ENCODE data around the gene NPAS3.

The NPAS3 gene

GRCh38 chr14:33331176-33331949 lies 392.7 kb downstream of the NPAS3 start:
- no peak for TF ChIP-seq SPI1 (IDR thresholded peaks at IDR 0.05; ENCODE audit: low read depth, low read length)
- no peak for TF ChIP-seq POLR2AphosphoS5 (IDR thresholded peaks at IDR 0.05; ENCODE audit: low read depth, low read length)
- no peak for TF ChIP-seq TAF1 (IDR thresholded peaks at IDR 0.05; ENCODE audit: low read depth, low read length)
- TF ChIP-seq POLR2A (IDR thresholded peaks at IDR 0.05; ENCODE audit: low read depth, low read length): no peak
- no peak for TF ChIP-seq PAX5 (IDR thresholded peaks at IDR 0.05; ENCODE audit: insufficient read depth, low read length, severe bottlenecking)
- TF ChIP-seq POU2F2 (IDR thresholded peaks at IDR 0.05; ENCODE audit: low read depth, low read length): no peak
- DNase-seq (ENCODE audit: insufficient read length, low spot score): no peak
- no peak for FAIRE-seq

GRCh38 chr14:33332497-33332896 lies 393.8 kb downstream of the NPAS3 start:
- no peak for DNase-seq (ENCODE audit: insufficient read length, low spot score)
- no peak for TF ChIP-seq POLR2A (IDR thresholded peaks at IDR 0.05; ENCODE audit: low read depth, low read length)
- TF ChIP-seq PAX5 (IDR thresholded peaks at IDR 0.05; ENCODE audit: insufficient read depth, low read length, severe bottlenecking): no peak
- no peak for TF ChIP-seq POU2F2 (IDR thresholded peaks at IDR 0.05; ENCODE audit: low read depth, low read length)
- no peak for FAIRE-seq

GRCh38 chr14:33335366-33335765 lies 396.7 kb downstream of the NPAS3 start:
- TF ChIP-seq PAX5 (IDR thresholded peaks at IDR 0.05; ENCODE audit: insufficient read depth, low read length, severe bottlenecking) (no peak), POU2F2 (IDR thresholded peaks at IDR 0.05; ENCODE audit: low read depth, low read length) (no peak), POLR2AphosphoS5 (IDR thresholded peaks at IDR 0.05; ENCODE audit: low read depth, low read length) (no peak)
- FAIRE-seq (no peak), DNase-seq (ENCODE audit: insufficient read length, low spot score) (no peak)

GRCh38 chr14:33342299-33342974 lies 403.8 kb downstream of the NPAS3 start:
- no peak for FAIRE-seq
- TF ChIP-seq POLR2AphosphoS5 (IDR thresholded peaks at IDR 0.05; ENCODE audit: low read depth, low read length): no peak
- TF ChIP-seq PAX5 (IDR thresholded peaks at IDR 0.05; ENCODE audit: insufficient read depth, low read length, severe bottlenecking): no peak
- no peak for TF ChIP-seq SPI1 (IDR thresholded peaks at IDR 0.05; ENCODE audit: low read depth, low read length)
- no peak for TF ChIP-seq POLR2A (IDR thresholded peaks at IDR 0.05; ENCODE audit: low read depth, low read length)
- no peak for TF ChIP-seq POU2F2 (IDR thresholded peaks at IDR 0.05; ENCODE audit: low read depth, low read length)
- TF ChIP-seq TAF1 (IDR thresholded peaks at IDR 0.05; ENCODE audit: low read depth, low read length): no peak
- no peak for DNase-seq (ENCODE audit: insufficient read length, low spot score)

GRCh38 chr14:33343016-33343415 lies 404.3 kb downstream of the NPAS3 start:
- FAIRE-seq: no peak
- TF ChIP-seq TAF1 (IDR thresholded peaks at IDR 0.05; ENCODE audit: low read depth, low read length) (no peak), POLR2A (IDR thresholded peaks at IDR 0.05; ENCODE audit: low read depth, low read length) (no peak), POLR2AphosphoS5 (IDR thresholded peaks at IDR 0.05; ENCODE audit: low read depth, low read length) (no peak), POU2F2 (IDR thresholded peaks at IDR 0.05; ENCODE audit: low read depth, low read length) (no peak), SPI1 (IDR thresholded peaks at IDR 0.05; ENCODE audit: low read depth, low read length) (no peak), PAX5 (IDR thresholded peaks at IDR 0.05; ENCODE audit: insufficient read depth, low read length, severe bottlenecking) (no peak)
- DNase-seq (ENCODE audit: insufficient read length, low spot score): no peak

- no peak for DNase-seq (ENCODE audit: insufficient read length, low spot score)
- TF ChIP-seq POLR2A (IDR thresholded peaks at IDR 0.05; ENCODE audit: low read depth, low read length) (no peak), TAF1 (IDR thresholded peaks at IDR 0.05; ENCODE audit: low read depth, low read length) (no peak), PAX5 (IDR thresholded peaks at IDR 0.05; ENCODE audit: insufficient read depth, low read length, severe bottlenecking) (no peak), POU2F2 (IDR thresholded peaks at IDR 0.05; ENCODE audit: low read depth, low read length) (no peak), POLR2AphosphoS5 (IDR thresholded peaks at IDR 0.05; ENCODE audit: low read depth, low read length) (no peak), SPI1 (IDR thresholded peaks at IDR 0.05; ENCODE audit: low read depth, low read length) (no peak)
- FAIRE-seq: no peak
Measured at GRCh38 chr14:33347796-33348195, 409.1 kb downstream of the NPAS3 start.

- DNase-seq (ENCODE audit: insufficient read length, low spot score) (no peak), FAIRE-seq (no peak)
- TF ChIP-seq POLR2A (IDR thresholded peaks at IDR 0.05; ENCODE audit: low read depth, low read length) (no peak), TAF1 (IDR thresholded peaks at IDR 0.05; ENCODE audit: low read depth, low read length) (no peak), POU2F2 (IDR thresholded peaks at IDR 0.05; ENCODE audit: low read depth, low read length) (no peak), POLR2AphosphoS5 (IDR thresholded peaks at IDR 0.05; ENCODE audit: low read depth, low read length) (no peak), SPI1 (IDR thresholded peaks at IDR 0.05; ENCODE audit: low read depth, low read length) (no peak)
Measured at GRCh38 chr14:33348510-33348909, 409.8 kb downstream of the NPAS3 start.

- no peak for FAIRE-seq
- DNase-seq (ENCODE audit: insufficient read length, low spot score): no peak
- TF ChIP-seq POLR2A (IDR thresholded peaks at IDR 0.05; ENCODE audit: low read depth, low read length) (no peak), POLR2AphosphoS5 (IDR thresholded peaks at IDR 0.05; ENCODE audit: low read depth, low read length) (no peak), PAX5 (IDR thresholded peaks at IDR 0.05; ENCODE audit: insufficient read depth, low read length, severe bottlenecking) (no peak), POU2F2 (IDR thresholded peaks at IDR 0.05; ENCODE audit: low read depth, low read length) (no peak), TAF1 (IDR thresholded peaks at IDR 0.05; ENCODE audit: low read depth, low read length) (no peak), SPI1 (IDR thresholded peaks at IDR 0.05; ENCODE audit: low read depth, low read length) (no peak)
Measured at GRCh38 chr14:33349871-33350270, 411.2 kb downstream of the NPAS3 start.

- FAIRE-seq (no peak), DNase-seq (ENCODE audit: insufficient read length, low spot score) (no peak)
- TF ChIP-seq POU2F2 (IDR thresholded peaks at IDR 0.05; ENCODE audit: low read depth, low read length): no peak
- no peak for TF ChIP-seq POLR2AphosphoS5 (IDR thresholded peaks at IDR 0.05; ENCODE audit: low read depth, low read length)
- TF ChIP-seq PAX5 (IDR thresholded peaks at IDR 0.05; ENCODE audit: insufficient read depth, low read length, severe bottlenecking): no peak
- TF ChIP-seq SPI1 (IDR thresholded peaks at IDR 0.05; ENCODE audit: low read depth, low read length): no peak
- no peak for TF ChIP-seq POLR2A (IDR thresholded peaks at IDR 0.05; ENCODE audit: low read depth, low read length)
- no peak for TF ChIP-seq TAF1 (IDR thresholded peaks at IDR 0.05; ENCODE audit: low read depth, low read length)
Measured at GRCh38 chr14:33350366-33350990, 411.8 kb downstream of the NPAS3 start.
